HEK293 (cell line): ENCODE data around the gene TMEM267.

Source experiments
- GLIS2 ChIP-seq: fragments of 450-650 bp; formaldehyde crosslinking; IDR thresholded peaks from 2 replicates; pipeline ENCODE4 v1.5.1; 2016; ENCODE audit warnings: missing biosample characterization, missing genetic modification characterization
- INSM2 ChIP-seq: fragments of 450-650 bp; formaldehyde crosslinking; IDR thresholded peaks from 2 replicates; pipeline ENCODE4 v1.5.1; 2016; ENCODE audit warnings: missing biosample characterization, missing genetic modification characterization
- PATZ1 ChIP-seq: fragments of 450-650 bp; formaldehyde crosslinking; IDR thresholded peaks from 2 replicates; pipeline ENCODE4 v1.5.1; 2016; ENCODE audit warnings: missing biosample characterization, missing genetic modification characterization
- PBX3 ChIP-seq: sonication (generic); formaldehyde crosslinking; IDR thresholded peaks from 2 replicates; pipeline ENCODE4 v1.8.1; 2022; ENCODE audit warnings: mild to moderate bottlenecking, moderate library complexity, missing genetic modification reagents
- PRDM6 ChIP-seq: fragments of 450-650 bp; formaldehyde crosslinking; IDR thresholded peaks from 2 replicates; pipeline ENCODE4 v1.5.1; 2017; ENCODE audit warnings: missing biosample characterization, missing genetic modification characterization
- SP2 ChIP-seq: fragments of 450-650 bp; formaldehyde crosslinking; IDR thresholded peaks from 2 replicates; pipeline ENCODE4 v1.5.1; 2016; ENCODE audit warnings: missing biosample characterization, missing genetic modification characterization
- ZBTB21 ChIP-seq: fragments of 450-650 bp; formaldehyde crosslinking; IDR thresholded peaks from 2 replicates; pipeline ENCODE4 v1.5.1; 2017; ENCODE audit warnings: missing biosample characterization, missing genetic modification characterization
- ZBTB26 ChIP-seq: fragments of 450-650 bp; formaldehyde crosslinking; optimal IDR thresholded peaks from 2 replicates; pipeline ENCODE3; 2016; ENCODE audit warnings: missing biosample characterization, mild to moderate bottlenecking, missing genetic modification characterization
- ZBTB48 ChIP-seq: fragments of 450-650 bp; formaldehyde crosslinking; IDR thresholded peaks from 2 replicates; pipeline ENCODE4 v1.5.1; 2016; ENCODE audit warnings: missing biosample characterization, missing genetic modification characterization
- ZFP37 ChIP-seq: fragments of 450-650 bp; formaldehyde crosslinking; IDR thresholded peaks from 2 replicates; pipeline ENCODE4 v1.5.1; 2016; ENCODE audit warnings: missing biosample characterization, missing genetic modification characterization
- ZFP41 ChIP-seq: fragments of 450-650 bp; formaldehyde crosslinking; IDR thresholded peaks from 2 replicates; pipeline ENCODE4 v1.5.1; 2016; ENCODE audit warnings: missing biosample characterization, missing genetic modification characterization, borderline replicate concordance
- ZFP69B ChIP-seq: fragments of 450-650 bp; formaldehyde crosslinking; IDR thresholded peaks from 2 replicates; pipeline ENCODE4 v1.5.1; 2016; ENCODE audit warnings: missing biosample characterization, missing genetic modification characterization
- ZNF155 ChIP-seq: fragments of 450-650 bp; formaldehyde crosslinking; IDR thresholded peaks from 2 replicates; pipeline ENCODE4 v1.5.1; 2016; ENCODE audit warnings: missing biosample characterization, missing genetic modification characterization
- ZNF18 ChIP-seq: fragments of 450-650 bp; formaldehyde crosslinking; IDR thresholded peaks from 2 replicates; pipeline ENCODE4 v1.5.1; 2016; ENCODE audit warnings: missing biosample characterization, missing genetic modification characterization
- ZNF184 ChIP-seq: fragments of 450-650 bp; IDR thresholded peaks from 2 replicates; pipeline ENCODE4 v1.5.1; 2018; ENCODE audit warnings: missing biosample characterization, mild to moderate bottlenecking, missing genetic modification characterization
- ZNF2 ChIP-seq: fragments of 450-650 bp; formaldehyde crosslinking; IDR thresholded peaks from 2 replicates; pipeline ENCODE4 v1.5.1; 2016; ENCODE audit warnings: missing biosample characterization, missing genetic modification characterization
- ZNF239 ChIP-seq: fragments of 450-650 bp; formaldehyde crosslinking; IDR thresholded peaks from 2 replicates; pipeline ENCODE4 v1.5.1; 2016; ENCODE audit warnings: missing biosample characterization, missing genetic modification characterization
- ZNF311 ChIP-seq: fragments of 450-650 bp; formaldehyde crosslinking; IDR thresholded peaks from 2 replicates; pipeline ENCODE4 v1.5.1; 2017; ENCODE audit warnings: missing biosample characterization, missing genetic modification characterization, borderline replicate concordance
- ZNF37A ChIP-seq: fragments of 450-650 bp; IDR thresholded peaks from 2 replicates; pipeline ENCODE4 v1.5.1; 2018; ENCODE audit warnings: missing biosample characterization, missing genetic modification characterization
- ZNF394 ChIP-seq: fragments of 450-650 bp; formaldehyde crosslinking; IDR thresholded peaks from 2 replicates; pipeline ENCODE4 v1.5.1; 2016; ENCODE audit warnings: missing biosample characterization, missing genetic modification characterization, mild to moderate bottlenecking, moderate library complexity, borderline replicate concordance
- ZNF404 ChIP-seq: fragments of 450-650 bp; formaldehyde crosslinking; IDR thresholded peaks from 2 replicates; pipeline ENCODE4 v1.5.1; 2017; ENCODE audit warnings: missing biosample characterization, missing genetic modification characterization
- ZNF423 ChIP-seq: fragments of 450-650 bp; formaldehyde crosslinking; IDR thresholded peaks from 2 replicates; pipeline ENCODE4 v1.5.1; 2016; ENCODE audit warnings: missing biosample characterization, missing genetic modification characterization
- ZNF48 ChIP-seq: fragments of 450-650 bp; formaldehyde crosslinking; IDR thresholded peaks from 2 replicates; pipeline ENCODE4 v1.5.1; 2016; ENCODE audit warnings: missing biosample characterization, missing genetic modification characterization
- ZNF561 ChIP-seq: fragments of 450-650 bp; IDR thresholded peaks from 2 replicates; pipeline ENCODE4 v1.5.1; 2018; ENCODE audit warnings: missing biosample characterization, missing genetic modification characterization, borderline replicate concordance
- ZNF623 ChIP-seq: fragments of 450-650 bp; formaldehyde crosslinking; IDR thresholded peaks from 2 replicates; pipeline ENCODE4 v1.5.1; 2016; ENCODE audit warnings: missing biosample characterization, missing genetic modification characterization
- ZNF629 ChIP-seq: fragments of 450-650 bp; formaldehyde crosslinking; IDR thresholded peaks from 2 replicates; pipeline ENCODE4 v1.5.1; 2017; ENCODE audit warnings: missing biosample characterization, missing genetic modification characterization
- ZNF654 ChIP-seq: fragments of 450-650 bp; formaldehyde crosslinking; IDR thresholded peaks from 2 replicates; pipeline ENCODE4 v1.5.1; 2016; ENCODE audit warnings: low read depth, missing biosample characterization, missing genetic modification characterization
- ZNF701 ChIP-seq: fragments of 450-650 bp; formaldehyde crosslinking; IDR thresholded peaks from 2 replicates; pipeline ENCODE4 v1.5.1; 2016; ENCODE audit warnings: missing biosample characterization, missing genetic modification characterization
- ZNF707 ChIP-seq: fragments of 450-650 bp; formaldehyde crosslinking; IDR thresholded peaks from 2 replicates; pipeline ENCODE4 v1.5.1; 2016; ENCODE audit warnings: missing biosample characterization, missing genetic modification characterization
- ZNF76 ChIP-seq: fragments of 450-650 bp; formaldehyde crosslinking; IDR thresholded peaks from 2 replicates; pipeline ENCODE4; 2016; ENCODE audit warnings: low read depth, missing biosample characterization, missing genetic modification characterization, borderline replicate concordance
- ZNF791 ChIP-seq: fragments of 450-650 bp; formaldehyde crosslinking; IDR thresholded peaks from 2 replicates; pipeline ENCODE4 v1.5.1; 2016; ENCODE audit warnings: missing biosample characterization, missing genetic modification characterization

The TMEM267 gene

GRCh38 chr5:43484106-43484849, 613 bp upstream of the TMEM267 start (continued):
- no peak for TF ChIP-seq ZBTB26 (tag by site-specific recombination)
- no peak for TF ChIP-seq ZNF48
- TF ChIP-seq ZNF184 (tag by site-specific recombination), result no peak
- TF ChIP-seq ZNF239 (tag by site-specific recombination), result no peak
- TF ChIP-seq PRDM6 (tag by site-specific recombination), result peak; percentile 73
- peak; percentile 48 for TF ChIP-seq ZNF654 (tag by site-specific recombination)
- 0 out of 2 replicates have a peak, but pooled peaks have one; percentile 7 for TF ChIP-seq ZFP69B (tag by site-specific recombination)
- 0 out of 2 replicates have a peak, but pooled peaks have one; percentile 16 for TF ChIP-seq ZNF404
- TF ChIP-seq ZNF707 (tag by site-specific recombination), result no peak
- TF ChIP-seq ZBTB21, result no peak
- no peak for TF ChIP-seq ZNF423 (tag by site-specific recombination)
- no peak for TF ChIP-seq ZFP41 (tag by site-specific recombination)
- no peak for TF ChIP-seq ZNF629 (tag by site-specific recombination)
- TF ChIP-seq PATZ1, result peak; percentile 39; the same call in 1 of the 2 replicates
- peak; percentile 87 for TF ChIP-seq GLIS2 (tag by site-specific recombination)
- peak; percentile 61 for TF ChIP-seq ZFP37
- TF ChIP-seq ZNF791 (tag by site-specific recombination), result no peak
- no peak for TF ChIP-seq ZNF311
- TF ChIP-seq ZNF623, result 0 out of 2 replicates have a peak, but pooled peaks have one; percentile 6
- TF ChIP-seq ZBTB48 (tag by site-specific recombination), result no peak
- 0 out of 2 replicates have a peak, but pooled peaks have one; percentile 27 for TF ChIP-seq ZNF701 (tag by site-specific recombination)
- peak; percentile 70; the same call in 1 of the 2 replicates for TF ChIP-seq ZNF2
- peak; percentile 13; the same call in 1 of the 2 replicates for TF ChIP-seq ZNF394 (tag by site-specific recombination)
- peak; percentile 39; the same call in 1 of the 2 replicates for TF ChIP-seq ZNF561
- TF ChIP-seq ZNF37A (tag by site-specific recombination), result no peak
- TF ChIP-seq SP2 (tag by site-specific recombination), result no peak; the same call in 1 of the 2 replicates
- TF ChIP-seq INSM2 (tag by site-specific recombination), result no peak
- TF ChIP-seq ZNF76 (tag by site-specific recombination), result no peak
- peak; percentile 65; the same call in 1 of the 2 replicates for TF ChIP-seq PBX3 (CRISPR knock-in tag)
- TF ChIP-seq ZNF155 (tag by site-specific recombination), result no peak
- no peak for TF ChIP-seq ZNF18
